HG03439 (cell line): Measurements from ENCODE around the gene ZNFX1.

Experiments
- ATAC-seq: cut with Tn5 transposase; IDR thresholded peaks from one replicate; pipeline ENCODE4 v1.9.1; 2021; ENCODE audit warnings: mild to moderate bottlenecking, moderate library complexity; ENCODE audit not compliant: unreplicated experiment

ZNFX1 gene

GRCh38 chr20:49279677-49280462, 2.0 kb upstream of the ZNFX1 start:
- ATAC-seq, result no peak

GRCh38 chr20:49278818-49279676, 1.2 kb upstream of the ZNFX1 start:
- no peak for ATAC-seq

GRCh38 chr20:49277786-49278035, 146 bp downstream of the ZNFX1 start:
- no peak for ATAC-seq

GRCh38 chr20:49276961-49277785, 684 bp downstream of the ZNFX1 start:
- no peak for ATAC-seq

GRCh38 chr20:49276161-49276960, 1.5 kb downstream of the ZNFX1 start:
- ATAC-seq, result no peak

- no peak for ATAC-seq
Observed at GRCh38 chr20:49275636-49276035, 2.2 kb downstream of the ZNFX1 start.

GRCh38 chr20:49275216-49275615, 2.6 kb downstream of the ZNFX1 start:
- ATAC-seq, result no peak

GRCh38 chr20:49273696-49274277, 4.1 kb downstream of the ZNFX1 start:
- no peak for ATAC-seq

GRCh38 chr20:49272654-49273053, 5.2 kb downstream of the ZNFX1 start:
- ATAC-seq, result no peak

- no peak for ATAC-seq
Observed at GRCh38 chr20:49270736-49271135, 7.1 kb downstream of the ZNFX1 start.

- no peak for ATAC-seq
Observed at GRCh38 chr20:49270177-49270576, 7.7 kb downstream of the ZNFX1 start.

GRCh38 chr20:49268600-49269365, 9.1 kb downstream of the ZNFX1 start:
- no peak for ATAC-seq

GRCh38 chr20:49267327-49267726, 10.5 kb downstream of the ZNFX1 start:
- ATAC-seq, result no peak

GRCh38 chr20:49262444-49262843, 15.4 kb downstream of the ZNFX1 start:
- no peak for ATAC-seq

- no peak for ATAC-seq
Observed at GRCh38 chr20:49261173-49261572, 16.7 kb downstream of the ZNFX1 start.

GRCh38 chr20:49260218-49260617, 17.6 kb downstream of the ZNFX1 start:
- no peak for ATAC-seq

- ATAC-seq, result no peak
Observed at GRCh38 chr20:49259799-49260198, 18.1 kb downstream of the ZNFX1 start.

- no peak for ATAC-seq
Observed at GRCh38 chr20:49259284-49259683, 18.6 kb downstream of the ZNFX1 start.

GRCh38 chr20:49256261-49256660, 21.6 kb downstream of the ZNFX1 start:
- no peak for ATAC-seq
